ENCODE measurements around the gene TLE7. TPM values are rescaled to one million over a fixed set of nuclear protein-coding genes. Genes with fewer than 3 reads are reported as not detected.

The TLE7 gene
- total RNA-seq, 6 donors from 2014 or later: not detected

- no peaks in the 10 kb centered on the region for H3K36me3 ChIP-seq
- no peaks in the 10 kb centered on the region for H3K9me3 ChIP-seq
- no peak overlapping the region for H3K27ac ChIP-seq
- H3K4me1 ChIP-seq: peaks cover 0 to 9% (median 0%) of the 10 kb centered on the region in 4 donors
- TF ChIP-seq POLR2AphosphoS5 (IDR thresholded peaks at IDR 0.05) (no peak), CTCF (IDR thresholded peaks at IDR 0.05) (no peak), EP300 (IDR thresholded peaks at IDR 0.05) (no peak), POLR2A (IDR thresholded peaks at IDR 0.05) (no peak)
- no peak overlapping the region for H3K4me3 ChIP-seq
- DNase-seq: no peak
- peaks cover 0 to 7% (median 3%) of the 10 kb centered on the region in 4 donors for H3K27me3 ChIP-seq
- no peak for ATAC-seq (ENCODE audit: low FRiP score in 2 of 2)
- 75 to 84% methylated on average over 3 of the region's 3 CpGs for WGBS, 2 donors
Observed at GRCh38 chr16:71429581-71429980, 12.3 kb downstream of the TLE7 start.

DNA sequence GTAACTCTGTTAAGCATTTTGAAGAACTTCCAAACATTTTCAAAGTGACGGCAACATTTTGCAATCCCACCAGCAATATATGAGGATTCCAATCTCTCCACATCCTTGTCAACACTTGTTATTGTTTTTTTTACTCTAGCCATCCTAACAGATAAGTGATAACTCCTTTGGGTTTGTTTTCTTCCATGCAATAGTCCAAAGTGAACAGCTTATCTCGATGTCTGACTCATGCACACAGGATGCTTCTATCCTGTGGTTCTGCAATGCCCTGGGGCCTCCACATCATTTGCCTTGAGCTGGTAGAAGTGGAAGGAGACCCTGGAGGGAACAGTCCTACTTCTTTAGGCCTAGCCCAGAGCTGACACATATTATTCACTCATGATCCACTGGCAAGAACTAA is 13.0 kb downstream of the TLE7 start:
- WGBS, 2 donors: 89 to 91% methylated on average over 2 of the region's 2 CpGs
- no peak for DNase-seq
- TF ChIP-seq EP300 (IDR thresholded peaks at IDR 0.05): no peak
- no peak for TF ChIP-seq POLR2AphosphoS5 (IDR thresholded peaks at IDR 0.05)
- TF ChIP-seq CTCF (IDR thresholded peaks at IDR 0.05): no peak
- ATAC-seq (ENCODE audit: low FRiP score in 2 of 2): no peak
- no peaks in the 10 kb centered on the region for H3K9me3 ChIP-seq
- H3K36me3 ChIP-seq: no peaks in the 10 kb centered on the region
- H3K27me3 ChIP-seq: peaks cover 0 to 7% (median 3%) of the 10 kb centered on the region in 4 donors
- no peak overlapping the region for H3K27ac ChIP-seq
- H3K4me3 ChIP-seq: no peak overlapping the region
- H3K4me1 ChIP-seq: peaks cover 0 to 9% (median 0%) of the 10 kb centered on the region in 4 donors

DNA sequence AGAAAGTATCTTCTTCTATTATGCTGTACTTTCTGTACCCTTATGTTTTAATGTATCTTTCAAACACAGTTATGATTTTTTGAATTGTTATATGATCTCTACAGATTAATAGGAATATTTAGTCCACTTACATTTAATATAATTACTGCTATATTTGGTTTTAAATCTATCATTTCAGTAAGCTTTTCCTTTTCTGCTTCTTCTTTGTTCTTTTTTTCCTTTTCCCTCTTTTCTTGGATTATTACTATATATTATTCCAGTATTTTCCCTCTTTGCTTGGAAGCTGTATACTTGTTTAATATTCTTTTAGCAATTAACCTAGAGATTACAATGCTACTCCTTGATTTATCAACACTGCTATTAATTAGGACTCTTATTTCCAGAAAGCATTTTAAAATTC is 13.5 kb downstream of the TLE7 start:
- H3K4me1 ChIP-seq: peaks cover 0 to 9% (median 0%) of the 10 kb centered on the region in 4 donors
- TF ChIP-seq CTCF (IDR thresholded peaks at IDR 0.05): no peak
- no peak for TF ChIP-seq EP300 (IDR thresholded peaks at IDR 0.05)
- no peak for TF ChIP-seq POLR2AphosphoS5 (IDR thresholded peaks at IDR 0.05)
- TF ChIP-seq POLR2A (IDR thresholded peaks at IDR 0.05): no peak
- no peak overlapping the region for H3K27ac ChIP-seq
- H3K9me3 ChIP-seq: no peaks in the 10 kb centered on the region
- DNase-seq: no peak
- no peaks in the 10 kb centered on the region for H3K36me3 ChIP-seq
- no peak for ATAC-seq (ENCODE audit: low FRiP score in 2 of 2)
- H3K27me3 ChIP-seq: peaks cover 0 to 7% (median 3%) of the 10 kb centered on the region in 4 donors
- H3K4me3 ChIP-seq: no peak overlapping the region

- H3K4me1 ChIP-seq: peaks cover 0 to 9% (median 0%) of the 10 kb centered on the region in 4 donors
- 67 to 69% methylated on average over 12 of the region's 12 CpGs for WGBS, 2 donors
- H3K27ac ChIP-seq: no peak overlapping the region
- no peak overlapping the region for H3K4me3 ChIP-seq
- DNase-seq: no peak
- H3K9me3 ChIP-seq: no peaks in the 10 kb centered on the region
- no peaks in the 10 kb centered on the region for H3K36me3 ChIP-seq
- ATAC-seq (ENCODE audit: low FRiP score in 2 of 2): no peak
- H3K27me3 ChIP-seq: peaks cover 0 to 7% (median 3%) of the 10 kb centered on the region in 4 donors
- TF ChIP-seq CTCF (IDR thresholded peaks at IDR 0.05) (no peak), EP300 (IDR thresholded peaks at IDR 0.05) (no peak), POLR2A (IDR thresholded peaks at IDR 0.05) (no peak), POLR2AphosphoS5 (IDR thresholded peaks at IDR 0.05) (no peak)
Observed at GRCh38 chr16:71426880-71427615, 14.8 kb downstream of the TLE7 start.
